Measurements from ENCODE around the gene SDK2. TPM values are rescaled to one million over a fixed set of nuclear protein-coding genes. Genes with fewer than 3 reads are reported as not detected.

SDK2 gene
- total RNA-seq, 1 donor from 2014 or later = 31.2 TPM

DNA sequence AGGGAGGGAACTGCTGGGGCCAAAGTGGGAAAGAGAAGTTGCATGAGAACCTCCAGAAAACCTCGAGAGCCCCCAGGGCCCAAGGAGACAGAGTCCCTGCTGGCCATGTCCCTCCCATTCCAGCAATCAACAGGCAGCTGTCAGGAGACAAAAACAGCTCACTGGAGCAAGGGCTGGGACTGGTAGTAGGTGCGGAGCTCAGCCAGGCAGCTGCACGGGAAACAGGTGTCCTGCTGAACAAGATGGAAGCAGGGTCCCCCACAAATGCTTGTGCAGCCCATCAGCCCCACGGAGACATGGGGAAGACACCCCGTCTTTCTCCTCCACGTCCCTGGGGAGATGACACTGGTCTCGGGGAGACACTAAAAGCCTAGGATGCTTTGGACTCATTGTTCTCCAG is 34.5 kb downstream of the SDK2 start:
- no peak for DNase-seq (ENCODE audit: low read depth, low spot score)
- TF ChIP-seq, protein P1, sequence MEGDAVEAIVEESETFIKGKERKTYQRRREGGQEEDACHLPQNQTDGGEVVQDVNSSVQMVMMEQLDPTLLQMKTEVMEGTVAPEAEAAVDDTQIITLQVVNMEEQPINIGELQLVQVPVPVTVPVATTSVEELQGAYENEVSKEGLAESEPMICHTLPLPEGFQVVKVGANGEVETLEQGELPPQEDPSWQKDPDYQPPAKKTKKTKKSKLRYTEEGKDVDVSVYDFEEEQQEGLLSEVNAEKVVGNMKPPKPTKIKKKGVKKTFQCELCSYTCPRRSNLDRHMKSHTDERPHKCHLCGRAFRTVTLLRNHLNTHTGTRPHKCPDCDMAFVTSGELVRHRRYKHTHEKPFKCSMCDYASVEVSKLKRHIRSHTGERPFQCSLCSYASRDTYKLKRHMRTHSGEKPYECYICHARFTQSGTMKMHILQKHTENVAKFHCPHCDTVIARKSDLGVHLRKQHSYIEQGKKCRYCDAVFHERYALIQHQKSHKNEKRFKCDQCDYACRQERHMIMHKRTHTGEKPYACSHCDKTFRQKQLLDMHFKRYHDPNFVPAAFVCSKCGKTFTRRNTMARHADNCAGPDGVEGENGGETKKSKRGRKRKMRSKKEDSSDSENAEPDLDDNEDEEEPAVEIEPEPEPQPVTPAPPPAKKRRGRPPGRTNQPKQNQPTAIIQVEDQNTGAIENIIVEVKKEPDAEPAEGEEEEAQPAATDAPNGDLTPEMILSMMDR (conservative IDR thresholded peaks at IDR 0.05) = no peak
- Mint-ChIP-seq H3K27ac (ENCODE audit: unreplicated experiment) (no peak overlapping the region), H3K9me3 (peaks cover 3% of the 10 kb centered on the region), H3K27me3 (ENCODE audit: low read depth) (no peaks in the 10 kb centered on the region), H3K36me3 (ENCODE audit: low read depth) (peaks cover 10% of the 10 kb centered on the region), H3K4me3 (no peak overlapping the region), H3K4me1 (peaks cover 63% of the 10 kb centered on the region)

- Mint-ChIP-seq H3K4me3 (no peak overlapping the region), H3K9me3 (peaks cover 3% of the 10 kb centered on the region), H3K27ac (ENCODE audit: unreplicated experiment) (peak overlapping the region; percentile 90), H3K36me3 (ENCODE audit: low read depth) (peaks cover 15% of the 10 kb centered on the region), H3K4me1 (peaks cover 63% of the 10 kb centered on the region), H3K27me3 (ENCODE audit: low read depth) (no peaks in the 10 kb centered on the region)
- no peak for DNase-seq (ENCODE audit: low read depth, low spot score)
- TF ChIP-seq, protein P1 (conservative IDR thresholded peaks at IDR 0.05) = no peak
Measured at GRCh38 chr17:73609060-73609459, 35.2 kb downstream of the SDK2 start.

DNA sequence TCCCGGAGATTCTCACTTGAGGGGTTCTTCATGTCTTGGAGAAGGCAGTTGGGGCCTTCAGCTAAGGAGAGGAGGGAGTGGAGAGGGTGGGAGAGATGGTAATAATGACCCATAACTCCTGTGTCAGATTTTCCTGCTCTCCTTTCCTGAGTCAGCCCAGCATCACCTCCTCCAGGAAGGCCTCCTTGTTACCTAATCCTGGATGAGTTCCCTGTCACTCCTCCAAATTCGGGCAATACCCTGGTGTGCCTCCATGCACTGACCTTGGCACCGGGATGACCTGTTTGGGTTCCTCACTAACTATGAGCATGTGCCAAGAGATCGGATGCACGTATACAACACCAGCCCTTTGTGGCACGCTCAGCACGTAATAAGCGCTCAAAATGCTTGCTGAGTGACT is 38.8 kb downstream of the SDK2 start:
- H3K4me3 Mint-ChIP-seq = no peak overlapping the region
- no peaks in the 10 kb centered on the region for H3K27me3 Mint-ChIP-seq (ENCODE audit: low read depth)
- peaks cover 15% of the 10 kb centered on the region for H3K36me3 Mint-ChIP-seq (ENCODE audit: low read depth)
- peaks cover 3% of the 10 kb centered on the region for H3K9me3 Mint-ChIP-seq
- no peak for DNase-seq (ENCODE audit: low read depth, low spot score)
- peak overlapping the region; percentile 84 for H3K27ac Mint-ChIP-seq (ENCODE audit: unreplicated experiment)
- H3K4me1 Mint-ChIP-seq = peaks cover 43% of the 10 kb centered on the region
- TF ChIP-seq, protein P1 (conservative IDR thresholded peaks at IDR 0.05) = no peak

DNA sequence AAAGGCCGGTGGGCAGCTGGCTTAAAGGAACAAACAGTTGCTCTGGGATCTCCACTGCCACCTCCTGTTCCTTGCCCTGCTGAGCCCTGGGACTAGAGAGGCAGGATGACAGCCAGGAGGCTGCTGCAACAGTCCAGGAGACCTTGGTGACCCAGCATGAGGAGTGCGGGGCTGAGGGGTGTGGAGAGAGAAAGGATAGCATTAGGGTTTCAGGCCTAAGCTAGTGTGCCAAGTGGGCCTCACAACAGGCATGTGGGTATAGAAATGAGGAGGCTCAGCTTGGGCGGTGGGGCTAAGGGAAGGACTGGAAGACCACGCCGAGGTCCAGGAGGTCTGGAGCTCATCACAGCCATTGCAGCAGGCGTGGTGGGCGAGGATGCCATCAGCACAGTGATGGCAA is 39.8 kb downstream of the SDK2 start:
- H3K4me3 Mint-ChIP-seq = no peak overlapping the region
- TF ChIP-seq, protein P1 (conservative IDR thresholded peaks at IDR 0.05) = no peak
- H3K4me1 Mint-ChIP-seq = peaks cover 34% of the 10 kb centered on the region
- no peak for DNase-seq (ENCODE audit: low read depth, low spot score)
- H3K27ac Mint-ChIP-seq (ENCODE audit: unreplicated experiment) = peak overlapping the region; percentile 36
- no peaks in the 10 kb centered on the region for H3K27me3 Mint-ChIP-seq (ENCODE audit: low read depth)
- peaks cover 3% of the 10 kb centered on the region for H3K9me3 Mint-ChIP-seq
- peaks cover 15% of the 10 kb centered on the region for H3K36me3 Mint-ChIP-seq (ENCODE audit: low read depth)

DNA sequence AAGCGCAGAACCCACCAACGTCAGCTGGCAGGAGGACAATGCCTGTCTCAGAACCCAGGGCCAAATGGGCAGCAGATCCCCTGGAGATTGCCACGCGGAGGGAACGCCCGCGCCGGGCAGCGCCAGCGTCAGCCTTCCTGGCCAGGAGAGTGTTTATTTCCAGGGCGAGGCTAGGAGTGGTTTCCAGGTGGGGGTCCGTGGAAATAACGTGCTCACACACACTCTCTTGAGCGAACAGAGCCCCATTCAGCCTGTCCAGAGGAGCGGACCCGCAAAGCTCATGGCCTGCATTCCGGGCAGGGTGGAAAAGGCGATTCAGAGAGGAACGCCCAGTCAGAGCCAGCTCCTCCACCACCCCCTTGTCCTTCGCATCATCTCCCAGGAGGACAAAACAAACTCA is 40.3 kb downstream of the SDK2 start:
- peaks cover 13% of the 10 kb centered on the region for H3K36me3 Mint-ChIP-seq (ENCODE audit: low read depth)
- DNase-seq (ENCODE audit: low read depth, low spot score) = no peak
- peaks cover 3% of the 10 kb centered on the region for H3K9me3 Mint-ChIP-seq
- peak overlapping the region; percentile 27 for H3K27ac Mint-ChIP-seq (ENCODE audit: unreplicated experiment)
- TF ChIP-seq, protein P1 (conservative IDR thresholded peaks at IDR 0.05) = no peak
- no peaks in the 10 kb centered on the region for H3K27me3 Mint-ChIP-seq (ENCODE audit: low read depth)
- H3K4me1 Mint-ChIP-seq = peaks cover 30% of the 10 kb centered on the region
- no peak overlapping the region for H3K4me3 Mint-ChIP-seq
